ENCODE results near the gene HINFP.

DNA sequence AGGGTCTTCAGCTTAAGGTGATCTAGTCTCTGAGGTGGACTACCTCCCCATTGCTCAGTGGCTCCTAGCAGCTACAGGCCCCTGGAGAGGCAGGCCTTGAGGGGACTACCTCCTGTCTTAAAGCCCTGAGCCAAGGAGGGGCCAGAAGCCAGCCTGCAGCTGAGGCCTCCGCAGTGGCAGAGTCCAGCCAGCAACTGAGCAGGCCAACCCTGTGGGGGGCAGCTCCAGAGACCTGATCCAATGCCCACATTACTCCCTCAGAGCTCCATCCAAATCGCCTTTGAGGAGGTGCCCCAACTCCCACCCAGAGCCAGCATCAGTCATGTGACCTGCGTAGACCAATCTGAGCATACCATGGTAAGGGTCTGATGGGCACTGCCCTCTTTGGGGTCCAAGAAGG lies 11.5 kb upstream of the HINFP start:
- TF ChIP-seq TAF1 (IDR thresholded peaks at IDR 0.05; ENCODE audit: borderline replicate concordance, low read depth, low read length) (no peak), POLR2A (IDR thresholded peaks at IDR 0.05; ENCODE audit: low read depth, low read length) (no peak), POLR2AphosphoS5 (IDR thresholded peaks at IDR 0.05; ENCODE audit: low read depth, low read length) (no peak)
